DMS 273 (cell line): Measurements from ENCODE around the gene ATP2B2.
A peak's percentile ranks its signal among the peaks of the same experiment; 100 is the strongest.
"Not testable (repeated sequence)": the region's sequence is repeated elsewhere in the genome, so short reads cannot be mapped to it uniquely, and the experiment has no call there.

ENCODE experiments used
- DNase-seq: peaks from one replicate; lab custom pipeline; 2025; ENCODE audit not compliant: unreplicated experiment; lab: John Stamatoyannopoulos, UW

ATP2B2 gene

GRCh38 chr3:10387881-10388609 lies 117.3 kb downstream of the ATP2B2 start:
- DNase-seq = peak; percentile 51

GRCh38 chr3:10386121-10386520 lies 119.3 kb downstream of the ATP2B2 start:
- DNase-seq = no peak

GRCh38 chr3:10384541-10385360 lies 120.6 kb downstream of the ATP2B2 start:
- DNase-seq = no peak

GRCh38 chr3:10383850-10384248 lies 121.5 kb downstream of the ATP2B2 start:
- no peak for DNase-seq

- no peak for DNase-seq
Observed at GRCh38 chr3:10382892-10383849, 122.2 kb downstream of the ATP2B2 start.

GRCh38 chr3:10382445-10382844 lies 122.9 kb downstream of the ATP2B2 start:
- not testable (repeated sequence) for DNase-seq

GRCh38 chr3:10381336-10381735 lies 124.0 kb downstream of the ATP2B2 start:
- DNase-seq = peak; percentile 46

GRCh38 chr3:10380906-10381305 lies 124.5 kb downstream of the ATP2B2 start:
- no peak for DNase-seq

- no peak for DNase-seq
Observed at GRCh38 chr3:10379961-10380360, 125.4 kb downstream of the ATP2B2 start.

- DNase-seq = no peak
Observed at GRCh38 chr3:10379161-10379560, 126.2 kb downstream of the ATP2B2 start.

- no peak for DNase-seq
Observed at GRCh38 chr3:10378742-10379141, 126.6 kb downstream of the ATP2B2 start.

GRCh38 chr3:10378246-10378645 lies 127.1 kb downstream of the ATP2B2 start:
- DNase-seq = no peak

- no peak for DNase-seq
Observed at GRCh38 chr3:10377148-10377725, 128.1 kb downstream of the ATP2B2 start.

- no peak for DNase-seq
Observed at GRCh38 chr3:10376353-10376752, 129.0 kb downstream of the ATP2B2 start.

GRCh38 chr3:10375296-10376053 lies 129.9 kb downstream of the ATP2B2 start:
- no peak for DNase-seq

GRCh38 chr3:10374311-10374710 lies 131.1 kb downstream of the ATP2B2 start:
- DNase-seq = peak; percentile 37

- no peak for DNase-seq
Observed at GRCh38 chr3:10373686-10374261, 131.6 kb downstream of the ATP2B2 start.

- DNase-seq = no peak
Observed at GRCh38 chr3:10371789-10372188, 133.6 kb downstream of the ATP2B2 start.

GRCh38 chr3:10371167-10371566 lies 134.2 kb downstream of the ATP2B2 start:
- DNase-seq = no peak

- DNase-seq = no peak
Observed at GRCh38 chr3:10370429-10370828, 135.0 kb downstream of the ATP2B2 start.
